Measurements from ENCODE around the gene FUT8. TPM values are rescaled to one million over a fixed set of nuclear protein-coding genes. Genes with fewer than 3 reads are reported as not detected.
"Not testable (repeated sequence)": the region's sequence is repeated elsewhere in the genome, so short reads cannot be mapped to it uniquely, and the experiment has no call there.

Gene FUT8
- total RNA-seq, 1 donor from 2014 or later = 26.1 TPM

GRCh38 chr14:65440230-65440629 is 27.7 kb downstream of the FUT8 start:
- Histone ChIP-seq H3K4me1 (ENCODE audit: control insufficient read depth in 3 of 3, insufficient read depth in 3 of 3, low read length in 3 of 3) (no peaks in the 10 kb centered on the region), H3K4me3 (ENCODE audit: low read length in 3 of 3) (no peak overlapping the region), H3K27me3 (ENCODE audit: control insufficient read depth in 3 of 3, insufficient read depth in 3 of 3, low read length in 3 of 3) (no peaks in the 10 kb centered on the region), H3K27ac (ENCODE audit: low read depth, low read length) (no peak overlapping the region), H3K9me3 (ENCODE audit: control insufficient read depth in 3 of 3, low read length in 3 of 3) (no peaks in the 10 kb centered on the region), H3K9ac (ENCODE audit: low read depth in 1 of 3, low read length in 3 of 3) (no peak overlapping the region), H3K36me3 (ENCODE audit: control insufficient read depth in 3 of 3, insufficient read depth in 3 of 3, low read length in 3 of 3) (no peaks in the 10 kb centered on the region)

GRCh38 chr14:65444230-65444629 is 31.7 kb downstream of the FUT8 start:
- Histone ChIP-seq H3K36me3 (ENCODE audit: control insufficient read depth in 3 of 3, insufficient read depth in 3 of 3, low read length in 3 of 3) (no peaks in the 10 kb centered on the region), H3K27me3 (ENCODE audit: control insufficient read depth in 3 of 3, insufficient read depth in 3 of 3, low read length in 3 of 3) (no peaks in the 10 kb centered on the region), H3K27ac (ENCODE audit: low read depth, low read length) (no peak overlapping the region), H3K9me3 (ENCODE audit: control insufficient read depth in 3 of 3, low read length in 3 of 3) (no peaks in the 10 kb centered on the region), H3K4me3 (ENCODE audit: low read length in 3 of 3) (no peak overlapping the region), H3K4me1 (ENCODE audit: control insufficient read depth in 3 of 3, insufficient read depth in 3 of 3, low read length in 3 of 3) (no peaks in the 10 kb centered on the region), H3K9ac (ENCODE audit: low read depth in 1 of 3, low read length in 3 of 3) (no peak overlapping the region)

- Histone ChIP-seq H3K27ac (ENCODE audit: low read depth, low read length) (no peak overlapping the region), H3K36me3 (ENCODE audit: control insufficient read depth in 3 of 3, insufficient read depth in 3 of 3, low read length in 3 of 3) (no peaks in the 10 kb centered on the region), H3K27me3 (ENCODE audit: control insufficient read depth in 3 of 3, insufficient read depth in 3 of 3, low read length in 3 of 3) (no peaks in the 10 kb centered on the region), H3K9ac (ENCODE audit: low read depth in 1 of 3, low read length in 3 of 3) (no peak overlapping the region), H3K4me3 (ENCODE audit: low read length in 3 of 3) (no peak overlapping the region), H3K9me3 (ENCODE audit: control insufficient read depth in 3 of 3, low read length in 3 of 3) (no peaks in the 10 kb centered on the region), H3K4me1 (ENCODE audit: control insufficient read depth in 3 of 3, insufficient read depth in 3 of 3, low read length in 3 of 3) (no peaks in the 10 kb centered on the region)
Observed at GRCh38 chr14:65446159-65446558, 33.6 kb downstream of the FUT8 start.

- H3K27ac ChIP-seq (ENCODE audit: low read depth, low read length) = no peak overlapping the region
- no peaks in the 10 kb centered on the region for H3K4me1 ChIP-seq (ENCODE audit: control insufficient read depth in 3 of 3, insufficient read depth in 3 of 3, low read length in 3 of 3)
- no peaks in the 10 kb centered on the region for H3K27me3 ChIP-seq (ENCODE audit: control insufficient read depth in 3 of 3, insufficient read depth in 3 of 3, low read length in 3 of 3)
- no peaks in the 10 kb centered on the region for H3K36me3 ChIP-seq (ENCODE audit: control insufficient read depth in 3 of 3, insufficient read depth in 3 of 3, low read length in 3 of 3)
- no peak overlapping the region for H3K9ac ChIP-seq (ENCODE audit: low read depth in 1 of 3, low read length in 3 of 3)
- no peaks in the 10 kb centered on the region for H3K9me3 ChIP-seq (ENCODE audit: control insufficient read depth in 3 of 3, low read length in 3 of 3)
- no peak overlapping the region for H3K4me3 ChIP-seq (ENCODE audit: low read length in 3 of 3)
Observed at GRCh38 chr14:65449647-65450046, 37.1 kb downstream of the FUT8 start.

GRCh38 chr14:65453807-65454480 is 41.4 kb downstream of the FUT8 start:
- Histone ChIP-seq H3K36me3 (ENCODE audit: control insufficient read depth in 3 of 3, insufficient read depth in 3 of 3, low read length in 3 of 3) (no peaks in the 10 kb centered on the region), H3K9me3 (ENCODE audit: control insufficient read depth in 3 of 3, low read length in 3 of 3) (no peaks in the 10 kb centered on the region), H3K4me3 (ENCODE audit: low read length in 3 of 3) (no peak overlapping the region), H3K4me1 (ENCODE audit: control insufficient read depth in 3 of 3, insufficient read depth in 3 of 3, low read length in 3 of 3) (no peaks in the 10 kb centered on the region), H3K27me3 (ENCODE audit: control insufficient read depth in 3 of 3, insufficient read depth in 3 of 3, low read length in 3 of 3) (no peaks in the 10 kb centered on the region), H3K9ac (ENCODE audit: low read depth in 1 of 3, low read length in 3 of 3) (no peak overlapping the region), H3K27ac (ENCODE audit: low read depth, low read length) (no peak overlapping the region)

- H3K36me3 ChIP-seq (ENCODE audit: control insufficient read depth in 3 of 3, insufficient read depth in 3 of 3, low read length in 3 of 3) = no peaks in the 10 kb centered on the region
Observed at GRCh38 chr14:65456247-65456646, 43.7 kb downstream of the FUT8 start.

GRCh38 chr14:65461730-65462129 is 49.2 kb downstream of the FUT8 start:
- no peak overlapping the region for H3K27ac ChIP-seq (ENCODE audit: low read depth, low read length)
- peaks cover 0 to 2% (median 0%) of the 10 kb centered on the region in 3 donors for H3K4me1 ChIP-seq (ENCODE audit: control insufficient read depth in 3 of 3, insufficient read depth in 3 of 3, low read length in 3 of 3)
- no peak overlapping the region for H3K4me3 ChIP-seq (ENCODE audit: low read length in 3 of 3)
- H3K9me3 ChIP-seq (ENCODE audit: control insufficient read depth in 3 of 3, low read length in 3 of 3) = no peaks in the 10 kb centered on the region
- H3K27me3 ChIP-seq (ENCODE audit: control insufficient read depth in 3 of 3, insufficient read depth in 3 of 3, low read length in 3 of 3) = no peaks in the 10 kb centered on the region
- no peak overlapping the region for H3K9ac ChIP-seq (ENCODE audit: low read depth in 1 of 3, low read length in 3 of 3)
- H3K36me3 ChIP-seq (ENCODE audit: control insufficient read depth in 3 of 3, insufficient read depth in 3 of 3, low read length in 3 of 3) = no peaks in the 10 kb centered on the region

More at GRCh38 chr14:65456247-65456646, 43.7 kb downstream of the FUT8 start:
- H3K27me3 ChIP-seq (ENCODE audit: control insufficient read depth in 3 of 3, insufficient read depth in 3 of 3, low read length in 3 of 3) = no peaks in the 10 kb centered on the region
- no peak overlapping the region for H3K4me3 ChIP-seq (ENCODE audit: low read length in 3 of 3)
- no peak overlapping the region for H3K27ac ChIP-seq (ENCODE audit: low read depth, low read length)
- no peaks in the 10 kb centered on the region for H3K4me1 ChIP-seq (ENCODE audit: control insufficient read depth in 3 of 3, insufficient read depth in 3 of 3, low read length in 3 of 3)
- no peak overlapping the region for H3K9ac ChIP-seq (ENCODE audit: low read depth in 1 of 3, low read length in 3 of 3)
- no peaks in the 10 kb centered on the region for H3K9me3 ChIP-seq (ENCODE audit: control insufficient read depth in 3 of 3, low read length in 3 of 3)

GRCh38 chr14:65462411-65462810 is 49.9 kb downstream of the FUT8 start:
- Histone ChIP-seq H3K27ac (ENCODE audit: low read depth, low read length) (no peak overlapping the region), H3K9me3 (ENCODE audit: control insufficient read depth in 3 of 3, low read length in 3 of 3) (no peaks in the 10 kb centered on the region), H3K4me3 (ENCODE audit: low read length in 3 of 3) (no peak overlapping the region), H3K27me3 (ENCODE audit: control insufficient read depth in 3 of 3, insufficient read depth in 3 of 3, low read length in 3 of 3) (no peaks in the 10 kb centered on the region), H3K9ac (ENCODE audit: low read depth in 1 of 3, low read length in 3 of 3) (no peak overlapping the region), H3K4me1 (ENCODE audit: control insufficient read depth in 3 of 3, insufficient read depth in 3 of 3, low read length in 3 of 3) (peaks cover 0 to 2% (median 0%) of the 10 kb centered on the region in 3 donors), H3K36me3 (ENCODE audit: control insufficient read depth in 3 of 3, insufficient read depth in 3 of 3, low read length in 3 of 3) (no peaks in the 10 kb centered on the region)

- Histone ChIP-seq H3K36me3 (ENCODE audit: control insufficient read depth in 3 of 3, insufficient read depth in 3 of 3, low read length in 3 of 3) (no peaks in the 10 kb centered on the region), H3K4me3 (ENCODE audit: low read length in 3 of 3) (no peak overlapping the region), H3K9me3 (ENCODE audit: control insufficient read depth in 3 of 3, low read length in 3 of 3) (no peaks in the 10 kb centered on the region), H3K4me1 (ENCODE audit: control insufficient read depth in 3 of 3, insufficient read depth in 3 of 3, low read length in 3 of 3) (peaks cover 0 to 2% (median 0%) of the 10 kb centered on the region in 3 donors), H3K27me3 (ENCODE audit: control insufficient read depth in 3 of 3, insufficient read depth in 3 of 3, low read length in 3 of 3) (no peaks in the 10 kb centered on the region), H3K9ac (ENCODE audit: low read depth in 1 of 3, low read length in 3 of 3) (no peak overlapping the region), H3K27ac (ENCODE audit: low read depth, low read length) (no peak overlapping the region)
Observed at GRCh38 chr14:65465584-65465983, 53.1 kb downstream of the FUT8 start.

GRCh38 chr14:65467926-65468325 is 55.4 kb downstream of the FUT8 start:
- H3K9me3 ChIP-seq (ENCODE audit: control insufficient read depth in 3 of 3, low read length in 3 of 3); H3K36me3 ChIP-seq (ENCODE audit: control insufficient read depth in 3 of 3, insufficient read depth in 3 of 3, low read length in 3 of 3); H3K27me3 ChIP-seq (ENCODE audit: control insufficient read depth in 3 of 3, insufficient read depth in 3 of 3, low read length in 3 of 3); H3K4me3 ChIP-seq (ENCODE audit: low read length in 3 of 3); H3K4me1 ChIP-seq (ENCODE audit: control insufficient read depth in 3 of 3, insufficient read depth in 3 of 3, low read length in 3 of 3); H3K9ac ChIP-seq (ENCODE audit: low read depth in 1 of 3, low read length in 3 of 3); H3K27ac ChIP-seq (ENCODE audit: low read depth, low read length): not testable (repeated sequence)
